ENCODE data around the gene TRABD2A.

GRCh38 chr2:84827978-84828575 is 52.8 kb downstream of the TRABD2A start:
- TF ChIP-seq POLR2A (IDR thresholded peaks at IDR 0.05) = no peak
- no peak for TF ChIP-seq EP300 (IDR thresholded peaks at IDR 0.05)

Data from sigmoid colon (tissue), 4 donors.